Measurements from ENCODE around the gene P3H1.

DNA sequence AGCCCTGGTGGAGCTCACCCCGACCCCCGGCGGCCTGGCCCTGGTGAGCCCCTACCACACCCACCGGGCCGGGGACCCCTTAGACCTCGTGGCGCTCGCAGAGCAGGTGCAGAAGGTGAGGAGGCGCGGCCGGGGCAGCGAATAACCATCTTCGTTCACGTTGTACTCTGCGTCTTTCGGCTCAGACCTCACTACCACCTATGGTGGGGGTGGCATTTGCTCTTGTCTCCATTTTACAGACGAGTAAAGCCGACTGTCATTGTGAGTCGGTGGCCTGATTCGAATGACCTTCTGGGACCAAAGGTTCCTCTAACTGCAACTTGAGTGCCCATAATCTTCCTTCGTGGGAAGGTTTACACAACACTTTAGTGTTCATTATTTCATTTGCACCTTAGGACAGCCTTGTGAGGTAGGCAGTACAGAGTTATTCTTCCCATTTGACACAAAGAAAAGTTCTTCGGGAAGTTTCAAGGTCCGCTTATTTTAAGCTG, 727 bp upstream of the P3H1 start:
- TF ChIP-seq, protein P1, sequence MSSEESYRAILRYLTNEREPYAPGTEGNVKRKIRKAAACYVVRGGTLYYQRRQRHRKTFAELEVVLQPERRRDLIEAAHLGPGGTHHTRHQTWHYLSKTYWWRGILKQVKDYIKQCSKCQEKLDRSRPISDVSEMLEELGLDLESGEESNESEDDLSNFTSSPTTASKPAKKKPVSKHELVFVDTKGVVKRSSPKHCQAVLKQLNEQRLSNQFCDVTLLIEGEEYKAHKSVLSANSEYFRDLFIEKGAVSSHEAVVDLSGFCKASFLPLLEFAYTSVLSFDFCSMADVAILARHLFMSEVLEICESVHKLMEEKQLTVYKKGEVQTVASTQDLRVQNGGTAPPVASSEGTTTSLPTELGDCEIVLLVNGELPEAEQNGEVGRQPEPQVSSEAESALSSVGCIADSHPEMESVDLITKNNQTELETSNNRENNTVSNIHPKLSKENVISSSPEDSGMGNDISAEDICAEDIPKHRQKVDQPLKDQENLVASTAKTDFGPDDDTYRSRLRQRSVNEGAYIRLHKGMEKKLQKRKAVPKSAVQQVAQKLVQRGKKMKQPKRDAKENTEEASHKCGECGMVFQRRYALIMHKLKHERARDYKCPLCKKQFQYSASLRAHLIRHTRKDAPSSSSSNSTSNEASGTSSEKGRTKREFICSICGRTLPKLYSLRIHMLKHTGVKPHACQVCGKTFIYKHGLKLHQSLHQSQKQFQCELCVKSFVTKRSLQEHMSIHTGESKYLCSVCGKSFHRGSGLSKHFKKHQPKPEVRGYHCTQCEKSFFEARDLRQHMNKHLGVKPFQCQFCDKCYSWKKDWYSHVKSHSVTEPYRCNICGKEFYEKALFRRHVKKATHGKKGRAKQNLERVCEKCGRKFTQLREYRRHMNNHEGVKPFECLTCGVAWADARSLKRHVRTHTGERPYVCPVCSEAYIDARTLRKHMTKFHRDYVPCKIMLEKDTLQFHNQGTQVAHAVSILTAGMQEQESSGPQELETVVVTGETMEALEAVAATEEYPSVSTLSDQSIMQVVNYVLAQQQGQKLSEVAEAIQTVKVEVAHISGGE (tag by site-specific recombination; conservative IDR thresholded peaks at IDR 0.05; ENCODE audit: low read depth), result no peak
- TF ChIP-seq TCF7L2 (IDR thresholded peaks at IDR 0.05; ENCODE audit: borderline replicate concordance, low read depth, low read length), result no peak
- TF ChIP-seq, protein P2, sequence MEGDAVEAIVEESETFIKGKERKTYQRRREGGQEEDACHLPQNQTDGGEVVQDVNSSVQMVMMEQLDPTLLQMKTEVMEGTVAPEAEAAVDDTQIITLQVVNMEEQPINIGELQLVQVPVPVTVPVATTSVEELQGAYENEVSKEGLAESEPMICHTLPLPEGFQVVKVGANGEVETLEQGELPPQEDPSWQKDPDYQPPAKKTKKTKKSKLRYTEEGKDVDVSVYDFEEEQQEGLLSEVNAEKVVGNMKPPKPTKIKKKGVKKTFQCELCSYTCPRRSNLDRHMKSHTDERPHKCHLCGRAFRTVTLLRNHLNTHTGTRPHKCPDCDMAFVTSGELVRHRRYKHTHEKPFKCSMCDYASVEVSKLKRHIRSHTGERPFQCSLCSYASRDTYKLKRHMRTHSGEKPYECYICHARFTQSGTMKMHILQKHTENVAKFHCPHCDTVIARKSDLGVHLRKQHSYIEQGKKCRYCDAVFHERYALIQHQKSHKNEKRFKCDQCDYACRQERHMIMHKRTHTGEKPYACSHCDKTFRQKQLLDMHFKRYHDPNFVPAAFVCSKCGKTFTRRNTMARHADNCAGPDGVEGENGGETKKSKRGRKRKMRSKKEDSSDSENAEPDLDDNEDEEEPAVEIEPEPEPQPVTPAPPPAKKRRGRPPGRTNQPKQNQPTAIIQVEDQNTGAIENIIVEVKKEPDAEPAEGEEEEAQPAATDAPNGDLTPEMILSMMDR (tag by site-specific recombination; IDR thresholded peaks at IDR 0.05), result no peak; the same call in 1 of the 2 replicates
- no peak for TF ChIP-seq ZNF777 (tag by site-specific recombination; IDR thresholded peaks at IDR 0.05; ENCODE audit: borderline replicate concordance)
